GM18520 (cell line): ENCODE measurements around the gene ARHGAP45.
"Not testable (repeated sequence)": the region's sequence is repeated elsewhere in the genome, so short reads cannot be mapped to it uniquely, and the experiment has no call there.

Experiments used
- ATAC-seq: cut with Tn5 transposase; IDR thresholded peaks from one replicate; pipeline ENCODE4 v1.9.1; 2021; ENCODE audit not compliant: unreplicated experiment

ARHGAP45 gene

DNA sequence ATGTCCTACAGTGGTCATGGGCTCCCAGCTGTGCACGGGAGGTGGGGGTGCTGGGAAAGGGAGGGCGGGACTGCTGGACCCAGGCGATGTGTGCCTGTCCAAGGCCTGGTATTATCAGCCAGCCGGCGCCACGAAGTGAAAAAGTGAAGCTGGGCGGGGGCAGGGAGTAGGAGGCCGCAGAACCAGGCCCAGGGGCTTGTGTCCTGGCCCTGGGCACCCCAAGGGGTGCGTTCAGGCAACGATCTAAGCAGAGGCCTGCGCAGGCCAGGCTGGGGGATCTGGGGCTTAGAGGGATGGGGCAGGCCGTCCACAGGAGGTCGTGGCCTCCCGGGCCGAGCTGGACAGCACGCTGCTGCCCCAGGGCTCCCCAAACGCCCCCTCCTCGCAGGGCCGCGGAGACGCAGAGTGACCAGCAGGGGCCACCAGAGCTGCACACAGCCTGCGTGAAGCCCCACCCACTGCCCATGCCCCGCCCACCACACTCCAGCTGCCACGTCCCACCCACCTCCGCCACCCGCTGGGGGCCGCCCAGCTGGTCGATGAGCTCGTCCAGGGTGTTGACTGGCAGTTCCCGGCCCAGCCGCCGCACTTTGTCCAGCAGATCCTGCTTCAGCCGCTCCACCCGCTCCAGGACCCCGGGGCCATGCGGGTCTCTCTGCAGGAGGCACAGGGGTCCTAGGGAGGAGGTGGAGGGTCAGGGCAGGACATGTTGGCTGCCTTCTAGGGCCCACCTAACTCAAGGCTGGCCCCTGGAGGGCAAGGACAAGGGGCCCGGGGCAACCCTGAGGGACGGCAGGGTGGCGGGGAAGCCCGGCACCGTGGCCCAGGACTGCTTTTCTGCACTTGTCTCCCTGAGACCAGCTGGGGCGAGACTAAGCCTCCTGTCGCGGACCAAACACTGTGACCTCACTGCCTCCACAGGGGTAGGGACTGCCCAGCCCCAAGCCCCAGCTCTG is 46.3 kb downstream of the ARHGAP45 start:
- ATAC-seq = no peak

DNA sequence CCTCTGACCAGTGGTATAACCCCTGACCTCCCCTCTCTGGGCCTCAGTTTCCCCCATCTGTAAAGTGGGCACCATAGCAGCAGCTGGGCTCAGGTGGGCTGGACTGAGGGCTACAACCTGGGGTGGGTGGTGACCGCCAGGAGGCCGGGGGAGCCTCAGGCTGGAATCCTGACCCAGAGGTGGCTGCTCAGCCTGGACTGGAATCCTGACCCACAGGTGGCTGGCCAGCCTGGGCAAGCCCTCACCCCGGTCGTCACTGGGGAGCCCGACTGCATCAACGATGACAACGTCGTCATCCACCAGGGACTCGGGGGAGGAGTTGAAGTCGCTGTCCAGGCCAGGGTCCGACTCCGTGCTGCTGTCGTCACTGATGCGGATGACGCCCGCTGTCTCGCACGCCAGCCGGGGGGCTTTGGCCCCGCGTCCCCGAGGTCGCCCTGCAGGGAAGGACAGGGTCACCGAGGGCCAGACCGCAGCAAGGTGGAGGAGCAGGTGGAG is 47.1 kb downstream of the ARHGAP45 start:
- ATAC-seq = no peak

DNA sequence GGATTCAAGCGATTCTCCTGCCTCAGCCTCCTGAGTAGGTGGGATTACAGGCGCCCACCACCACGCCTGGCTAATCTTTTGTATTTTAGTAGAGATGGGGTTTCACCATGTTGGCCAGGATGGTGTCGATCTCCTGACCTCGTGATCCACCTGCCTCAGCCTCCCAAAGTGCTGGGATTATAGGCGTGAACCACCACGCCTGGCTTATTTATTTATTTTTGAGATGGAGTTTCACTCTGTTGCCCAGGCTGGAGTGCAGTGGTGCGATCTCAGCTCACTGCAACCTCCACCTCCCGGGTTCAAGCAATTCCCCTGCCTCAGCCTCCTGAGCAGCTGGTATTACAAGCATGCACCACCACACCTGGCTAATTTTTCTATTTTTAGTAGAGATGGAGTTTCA is 47.8 kb downstream of the ARHGAP45 start:
- not testable (repeated sequence) for ATAC-seq

DNA sequence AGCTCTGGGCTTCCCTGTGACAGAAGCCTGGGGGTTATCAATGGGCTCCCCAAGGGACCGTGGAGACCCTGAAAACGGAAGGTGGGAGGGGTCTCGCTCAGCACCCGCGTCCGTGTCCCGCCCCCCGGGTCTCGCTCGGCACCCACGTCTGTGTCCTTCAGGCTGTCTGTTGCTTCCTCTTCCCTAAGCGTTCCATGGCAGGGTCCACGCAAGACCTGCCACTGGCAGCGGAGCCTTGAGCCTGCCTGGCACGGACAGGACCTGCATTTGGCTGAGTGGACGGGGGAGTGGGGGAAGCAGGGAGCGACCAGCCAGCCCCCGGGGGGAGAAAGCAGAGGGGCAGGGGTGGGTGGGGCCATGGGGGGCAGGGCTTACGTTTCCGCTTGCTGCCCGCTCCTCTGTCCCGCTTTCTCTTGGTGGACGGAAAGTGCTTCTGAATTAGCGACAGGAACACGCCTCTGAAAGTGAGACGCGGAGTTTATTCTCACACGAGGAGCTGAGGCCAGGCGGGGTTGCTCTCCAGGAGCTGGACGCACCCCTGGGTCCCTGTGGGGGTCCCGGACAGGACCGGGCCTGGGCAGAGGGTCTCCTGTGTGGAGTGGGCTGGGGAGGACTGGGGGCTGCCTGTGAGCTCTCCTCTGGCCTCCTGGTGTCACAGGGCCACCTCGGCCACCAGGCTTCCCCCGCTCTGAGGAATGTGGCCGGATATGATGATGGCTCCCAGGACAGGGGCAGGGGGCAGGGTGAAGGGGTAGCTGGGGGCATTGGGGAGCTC is 48.9 kb downstream of the ARHGAP45 start:
- no peak for ATAC-seq

DNA sequence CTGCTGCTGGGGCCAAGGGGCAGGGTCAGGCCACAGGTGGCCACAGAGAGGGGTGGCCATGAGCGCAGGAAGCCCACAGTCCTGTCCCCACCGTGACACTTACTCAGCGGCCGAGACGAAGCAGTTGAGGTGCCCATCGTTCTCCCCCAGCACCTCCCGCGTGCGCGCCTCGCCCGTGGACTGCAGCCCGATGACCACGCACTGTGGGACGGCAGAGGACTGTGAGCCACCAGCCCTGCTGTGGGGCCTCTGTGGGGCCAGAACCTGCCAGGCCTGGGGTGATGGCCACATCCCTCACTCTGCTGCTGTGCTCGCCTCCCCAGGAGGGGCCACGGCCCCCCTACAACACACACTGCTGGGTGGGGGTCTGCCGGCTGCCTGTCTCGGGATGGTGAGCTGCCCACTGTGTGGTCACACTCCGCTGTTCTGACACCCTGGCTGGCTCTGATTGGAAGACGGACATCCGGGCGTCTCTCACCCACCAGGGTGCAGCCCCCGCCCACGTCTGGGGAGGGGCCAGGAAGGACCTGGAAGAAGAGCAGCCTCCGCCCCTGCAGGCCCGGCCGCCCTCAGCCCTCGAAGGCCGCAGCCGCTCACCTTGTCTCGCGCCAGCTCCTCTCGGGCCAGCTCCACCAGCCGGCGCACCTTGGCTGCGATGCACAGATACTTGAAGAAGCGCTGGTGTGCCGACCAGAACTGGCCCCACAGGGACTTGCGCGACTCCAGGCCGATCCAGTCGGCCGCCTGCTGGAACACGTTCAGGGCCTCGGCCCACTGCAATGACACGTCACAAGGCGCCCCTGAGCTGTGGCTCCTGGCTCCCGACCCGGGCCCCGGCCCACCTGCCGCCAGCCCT is 50.0 kb downstream of the ARHGAP45 start:
- ATAC-seq = no peak

DNA sequence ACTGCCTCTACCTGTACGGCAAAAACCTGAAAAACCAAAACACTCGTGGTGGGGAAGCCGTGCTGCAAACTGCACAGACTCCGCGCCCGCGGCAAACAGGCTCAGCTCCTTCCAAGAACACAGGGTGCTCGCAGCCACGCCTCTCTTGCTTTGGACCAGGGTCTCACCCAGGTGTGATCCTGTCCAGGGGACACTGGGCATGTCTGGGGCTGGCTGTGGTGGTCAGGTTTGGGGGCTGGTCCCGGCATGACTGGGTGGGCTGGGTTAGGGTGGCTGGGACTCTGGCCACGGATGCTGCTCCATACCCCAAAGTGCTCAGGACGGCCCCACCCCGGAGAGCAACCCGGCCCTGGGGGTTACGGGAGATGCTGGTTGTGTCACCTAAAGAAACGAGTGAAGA is 50.7 kb downstream of the ARHGAP45 start:
- ATAC-seq = no peak

DNA sequence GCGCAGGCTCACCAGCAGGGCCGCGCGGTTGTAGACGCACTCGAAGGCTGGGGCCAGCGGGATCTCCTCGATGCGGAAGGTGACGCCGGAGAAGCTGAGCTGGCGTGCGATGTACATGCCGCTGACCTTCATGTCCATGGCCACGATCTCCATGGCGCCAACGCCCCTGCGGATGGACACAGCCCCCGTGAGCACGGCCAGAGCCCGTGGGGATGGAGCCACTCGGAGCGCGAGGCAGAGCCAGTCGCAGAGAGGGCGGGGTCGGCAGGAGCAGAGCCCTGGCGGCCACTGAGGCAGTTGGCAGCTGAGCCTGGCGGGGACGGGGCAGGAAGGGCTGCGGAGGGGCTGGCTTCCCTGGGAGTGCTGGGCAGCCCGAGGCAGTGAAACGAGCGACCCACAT is 52.0 kb downstream of the ARHGAP45 start:
- ATAC-seq = no peak

DNA sequence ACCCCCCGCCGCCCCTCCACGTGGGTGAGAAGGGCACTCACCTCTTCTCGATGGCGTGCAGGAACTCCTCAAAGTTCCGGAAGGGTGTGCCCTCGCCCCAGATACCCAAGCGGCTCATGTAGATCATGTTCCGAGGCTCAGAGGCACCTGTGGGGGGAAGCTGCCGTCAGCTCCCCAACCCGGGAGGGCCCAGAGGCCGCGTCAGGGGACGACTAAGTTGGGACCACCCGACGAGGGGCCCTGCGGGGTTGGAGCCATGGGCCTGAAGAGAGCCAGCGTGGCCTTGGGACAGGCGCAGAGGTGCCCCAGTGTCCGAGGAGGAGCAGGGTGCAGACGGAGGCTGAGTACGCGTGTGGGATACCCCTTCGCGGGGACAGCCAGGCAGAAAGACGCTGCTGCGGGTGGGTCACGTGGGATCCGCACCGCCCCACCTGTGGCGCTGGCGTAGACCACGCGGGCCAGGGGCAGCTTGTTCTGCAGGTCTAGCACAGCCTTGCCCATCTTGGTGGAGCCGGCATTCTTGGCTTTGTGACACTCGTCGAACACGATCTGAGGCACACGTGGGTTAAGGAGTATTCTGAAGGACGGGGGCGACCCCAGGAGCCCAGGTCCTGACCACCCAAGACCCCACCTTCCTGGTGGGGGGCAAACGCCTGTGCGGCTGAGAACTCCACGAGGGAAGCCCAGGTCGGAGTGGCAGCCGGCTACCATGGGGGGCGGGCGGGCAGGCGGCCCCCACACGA is 52.7 kb downstream of the ARHGAP45 start:
- no peak for ATAC-seq

DNA sequence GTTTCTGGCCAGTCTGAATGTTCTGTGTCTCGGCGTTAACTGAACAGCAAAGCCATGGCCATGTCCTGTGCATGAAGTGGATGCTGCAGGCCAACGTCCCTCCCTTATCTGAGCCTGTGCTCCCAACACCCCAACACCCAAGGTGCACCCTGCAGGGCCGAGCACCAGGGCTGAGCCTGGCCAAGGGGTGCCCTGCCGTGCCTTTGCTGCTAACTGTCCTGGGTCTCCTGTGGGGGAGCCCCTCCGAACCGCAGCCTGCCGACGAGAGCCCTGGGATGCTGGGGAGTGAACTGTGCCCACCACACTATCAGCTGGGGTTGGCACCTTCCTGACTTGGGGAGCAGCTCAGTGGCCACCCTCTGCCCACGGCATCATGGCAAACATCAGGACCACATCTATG is 54.4 kb downstream of the ARHGAP45 start:
- ATAC-seq = no peak

DNA sequence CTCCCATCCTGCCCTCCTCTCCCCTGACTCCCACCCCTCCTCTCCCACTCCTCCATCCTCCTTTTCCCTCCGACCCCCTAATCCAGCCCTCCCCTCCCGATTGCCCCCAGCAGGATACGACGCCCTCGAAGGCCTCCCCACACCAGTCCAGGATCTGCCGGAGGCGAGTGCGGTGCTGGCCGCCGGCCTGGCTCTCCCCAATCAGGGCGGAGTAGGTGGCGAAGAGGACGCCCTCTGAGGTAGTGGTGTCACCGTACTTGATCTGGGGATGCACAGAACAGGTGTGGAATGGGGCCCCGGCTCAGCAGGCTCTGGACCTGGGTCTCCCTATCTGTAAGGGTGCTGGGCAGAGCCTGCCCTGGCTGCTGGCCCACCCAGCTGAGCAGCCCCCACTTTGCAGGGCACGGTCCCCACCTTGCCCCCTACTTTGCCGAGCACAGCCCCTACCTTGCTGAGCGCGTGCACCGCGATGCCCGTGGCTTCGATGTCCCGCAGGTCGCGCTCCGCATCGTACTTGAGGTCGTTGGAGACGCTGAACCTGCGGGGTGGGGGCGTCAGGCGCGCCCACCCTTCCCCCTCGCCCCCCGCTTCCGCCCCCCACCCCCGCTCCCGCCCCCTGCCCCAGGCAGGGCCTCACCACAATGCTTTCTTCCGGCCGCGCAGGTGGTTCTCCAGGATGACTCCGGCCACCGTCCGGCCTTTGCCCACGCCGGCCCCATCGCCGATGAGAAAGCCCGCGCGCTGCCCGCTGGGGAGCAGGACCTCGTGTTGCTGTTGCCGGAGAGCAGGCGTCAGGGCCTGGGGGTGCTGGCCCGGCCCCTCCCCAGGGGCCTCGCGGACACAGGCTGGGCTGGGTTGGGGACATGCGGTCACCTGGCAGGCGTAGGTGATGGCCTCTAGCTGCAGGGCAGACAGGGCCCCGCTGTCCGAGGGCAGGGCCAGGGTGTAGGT is 55.3 kb downstream of the ARHGAP45 start:
- no peak for ATAC-seq

DNA sequence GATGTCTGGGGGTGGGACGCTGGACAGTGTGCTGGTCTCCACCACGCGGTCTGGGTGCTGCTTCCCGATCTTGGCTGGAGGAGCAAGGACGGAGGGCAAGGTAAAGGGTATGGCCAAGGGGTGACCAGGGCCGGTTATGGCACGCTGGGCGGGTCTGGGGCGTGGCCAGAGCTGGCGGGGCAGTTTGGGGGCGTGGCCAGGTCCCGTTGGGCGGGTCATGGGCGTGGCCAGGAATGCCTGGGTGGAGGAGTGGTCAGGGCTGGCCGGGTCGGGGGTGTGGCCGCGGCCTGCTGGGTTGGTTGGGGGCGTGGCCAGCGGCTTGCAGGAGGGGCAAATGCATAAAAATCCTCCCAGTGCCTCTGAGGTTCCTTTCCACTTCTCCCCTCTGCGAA is 56.0 kb downstream of the ARHGAP45 start:
- ATAC-seq = no peak

DNA sequence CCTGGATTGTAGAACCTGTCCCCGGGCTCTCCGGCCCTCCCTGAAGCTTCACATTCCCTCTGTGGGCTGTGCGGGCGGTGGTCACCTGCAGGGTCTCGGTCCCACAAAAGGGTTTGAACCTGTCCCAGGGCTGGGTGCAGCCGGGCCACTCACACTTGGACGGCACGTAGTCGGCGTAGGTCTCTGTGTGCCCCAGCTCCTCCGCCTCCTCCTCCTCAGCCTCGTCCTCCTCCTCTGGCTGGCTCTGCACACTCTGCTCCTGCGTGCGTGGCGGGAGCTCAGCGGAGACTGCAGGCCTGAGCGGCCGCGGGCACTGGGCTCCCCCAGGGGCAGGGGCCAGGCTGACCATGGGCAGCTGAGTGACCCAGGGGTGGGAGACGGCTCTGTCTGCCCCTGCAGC is 56.4 kb downstream of the ARHGAP45 start:
- no peak for ATAC-seq

DNA sequence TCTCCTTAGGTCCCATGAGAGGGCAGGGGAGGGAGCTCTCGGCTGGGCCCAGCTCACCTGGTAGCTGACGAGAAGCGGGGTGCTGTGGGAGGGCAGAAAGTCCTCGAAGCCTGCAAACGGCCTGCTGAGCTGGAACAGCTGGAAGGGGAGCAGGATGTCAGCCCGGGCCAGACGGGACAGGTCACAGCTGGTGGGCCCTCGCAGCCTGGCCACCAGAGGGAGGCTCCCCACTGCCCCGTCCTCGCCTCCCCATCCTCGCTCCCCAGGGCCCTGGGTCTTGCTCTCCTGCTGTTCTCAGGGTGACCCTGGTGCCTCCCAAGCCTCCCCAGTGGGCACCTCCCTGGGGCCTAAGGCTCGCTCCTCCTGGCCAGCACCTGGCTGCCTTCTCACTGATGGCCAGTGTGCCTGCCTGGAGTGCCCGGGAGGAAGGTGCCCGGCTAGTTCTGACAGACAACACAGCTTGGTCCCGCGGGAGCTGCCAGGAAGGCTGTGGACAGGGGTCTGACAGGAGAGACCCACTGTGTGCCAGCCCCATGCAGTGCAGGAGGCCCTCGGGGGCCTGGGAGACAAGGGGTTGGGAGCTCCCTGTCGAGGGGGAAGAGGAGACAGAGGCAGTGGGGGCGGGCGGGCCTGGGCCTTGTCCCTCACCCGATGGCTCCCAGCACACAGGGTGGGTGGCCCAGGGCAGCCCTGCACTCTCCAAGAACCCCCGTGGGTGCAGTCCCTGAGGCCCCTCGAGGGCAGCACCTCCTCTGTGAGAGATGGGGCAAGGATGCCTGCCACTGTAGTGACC is 57.1 kb downstream of the ARHGAP45 start:
- no peak for ATAC-seq

DNA sequence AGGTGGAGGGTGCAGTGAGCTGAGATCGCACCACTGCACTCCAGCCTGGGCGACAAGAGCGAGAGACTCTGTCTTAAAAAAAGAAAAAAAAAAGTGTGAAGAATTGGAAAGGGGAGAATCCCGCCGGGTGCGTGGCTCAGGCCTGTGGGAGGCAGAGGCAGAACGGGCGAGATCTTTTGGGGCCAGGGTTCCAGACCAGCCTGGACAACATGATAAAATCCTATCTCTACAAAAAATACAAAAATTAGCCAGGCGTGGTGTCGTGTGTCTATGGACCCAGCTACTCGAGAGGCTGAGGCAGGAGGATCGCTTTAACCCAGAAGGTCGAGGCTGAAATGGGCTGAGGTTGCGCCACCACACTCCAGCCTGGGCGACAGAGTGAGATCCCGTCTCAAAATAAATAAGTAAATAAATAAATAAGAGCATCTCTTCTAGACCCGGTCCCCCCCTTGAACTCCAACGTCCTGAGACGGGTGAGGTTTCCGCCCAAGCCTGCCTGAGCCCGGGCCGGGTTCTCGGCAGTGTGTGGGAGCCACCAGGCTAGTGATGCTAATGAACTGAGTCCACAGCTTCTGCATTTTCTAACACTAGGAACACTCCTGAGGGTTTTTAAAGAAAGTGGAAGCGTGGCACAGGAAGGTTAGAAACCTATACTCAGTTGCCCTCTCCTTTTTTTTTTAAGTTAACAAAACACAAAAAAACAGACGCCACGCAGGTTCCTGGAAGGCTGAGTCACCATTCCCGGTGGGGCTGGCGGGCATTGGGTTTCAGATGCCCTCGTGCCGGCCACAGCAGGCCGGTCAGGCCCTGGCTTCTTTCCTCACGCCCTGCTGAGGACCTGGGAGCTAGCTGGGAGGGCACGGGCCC is 58.9 kb downstream of the ARHGAP45 start:
- ATAC-seq = no peak

DNA sequence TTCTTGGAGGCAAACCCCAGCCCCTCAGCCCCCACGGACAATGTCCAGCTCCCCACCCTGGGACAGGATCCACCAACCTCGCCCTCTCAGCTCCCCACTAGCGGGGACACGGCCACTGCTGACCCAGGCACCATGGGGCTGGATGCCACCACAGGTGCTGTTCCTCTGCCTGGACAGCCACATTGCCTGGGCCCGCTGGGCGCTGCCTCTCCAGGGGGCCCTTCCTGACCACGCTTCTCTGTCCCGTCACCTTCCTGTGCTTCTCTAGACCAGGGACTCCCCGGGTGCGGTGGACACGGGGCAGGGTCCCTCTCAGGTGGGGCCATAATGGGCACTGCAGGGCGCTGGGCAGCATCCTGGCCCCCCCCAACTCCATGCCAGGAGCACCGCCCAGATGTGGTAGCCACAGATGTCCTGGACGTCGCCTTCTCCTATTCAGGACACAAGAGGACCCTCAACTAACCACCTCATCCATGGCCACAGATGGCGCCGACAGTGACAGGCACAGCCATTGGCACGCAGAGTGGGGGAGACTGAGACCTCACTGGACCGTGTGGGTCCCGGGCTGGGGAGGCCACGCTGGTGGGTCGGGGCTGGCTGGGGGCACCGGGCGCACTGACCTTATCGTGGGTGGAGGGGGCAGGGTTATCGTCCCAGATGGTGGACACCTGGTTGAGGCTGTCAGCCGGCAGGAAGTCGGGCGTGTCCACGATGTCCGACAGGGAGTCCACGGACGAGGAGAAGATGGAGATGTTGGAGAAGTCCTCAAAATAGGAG is 60.2 kb downstream of the ARHGAP45 start:
- no peak for ATAC-seq

DNA sequence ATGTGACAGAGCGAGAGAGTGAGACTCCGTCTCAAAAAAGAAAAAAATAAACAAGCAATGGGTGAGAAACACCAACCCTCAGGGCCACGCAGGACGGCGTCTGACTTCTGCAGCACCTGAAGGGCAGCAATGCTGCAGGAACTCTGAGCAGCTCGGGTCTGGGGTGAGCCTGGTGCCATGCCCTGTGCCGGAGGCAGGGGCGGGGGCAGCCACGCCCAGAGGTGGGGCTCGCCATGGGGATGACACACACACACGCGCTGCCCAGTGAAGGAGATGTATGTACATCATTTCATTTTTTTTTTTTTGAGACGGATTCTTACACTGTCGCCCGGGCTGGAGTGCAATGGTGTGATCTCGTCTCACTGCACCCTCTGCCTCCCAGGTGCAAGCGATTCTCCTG is 61.1 kb downstream of the ARHGAP45 start:
- ATAC-seq = no peak

DNA sequence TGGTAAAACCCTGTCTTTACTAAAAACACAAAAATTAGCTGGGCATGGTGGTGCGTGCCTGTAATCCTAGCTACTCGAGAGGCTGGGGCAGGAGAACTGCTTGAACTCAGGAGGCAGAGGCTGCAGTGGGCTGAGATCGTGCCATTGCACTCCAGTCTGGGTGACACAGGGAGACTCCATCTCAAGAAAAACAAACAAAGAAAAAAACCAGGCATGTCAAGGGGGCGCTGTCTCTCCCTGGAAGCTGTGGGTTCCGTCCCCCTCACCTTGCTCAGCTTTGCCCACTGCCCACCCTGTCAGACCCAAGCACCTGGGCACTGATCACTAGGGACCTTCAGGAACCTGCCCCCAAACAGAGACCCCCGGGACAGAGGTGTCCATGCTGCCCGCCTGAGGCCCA is 62.1 kb downstream of the ARHGAP45 start:
- ATAC-seq = not testable (repeated sequence)
